HepG2 (cell line): Measurements from ENCODE around the gene ZNF764. TPM values are rescaled to one million over a fixed set of nuclear protein-coding genes. Genes with fewer than 3 reads are reported as not detected.

Source experiments
- BCL6 ChIP-seq: IDR thresholded peaks from 2 replicates; pipeline ENCODE4 v1.6.1; 2016; ENCODE audit warnings: missing genetic modification reagents, missing compliant biosample characterization
- CBX5 ChIP-seq: sonication (generic); formaldehyde crosslinking; IDR thresholded peaks from 2 replicates; pipeline ENCODE4 v1.4.0; 2020; ENCODE audit warnings: missing genetic modification reagents, borderline replicate concordance
- CCDC6 ChIP-seq: sonication (generic); formaldehyde crosslinking; IDR thresholded peaks from 2 replicates; pipeline ENCODE4 v1.8.1; 2022; ENCODE audit warnings: mild to moderate bottlenecking, missing genetic modification reagents, moderate library complexity
- HMG20B ChIP-seq: conservative IDR thresholded peaks from 2 replicates; pipeline ENCODE4 v1.6.1; 2016; ENCODE audit warnings: missing genetic modification reagents, missing compliant biosample characterization
- HOMEZ ChIP-seq: IDR thresholded peaks from 2 replicates; pipeline ENCODE4 v1.6.1; 2016; ENCODE audit warnings: low read depth
- MBD4 ChIP-seq: IDR thresholded peaks from 2 replicates; pipeline ENCODE4 v1.6.1; 2012; ENCODE audit warnings: low read length, inconsistent platforms, borderline replicate concordance
- MTF1 ChIP-seq: sonication (generic); formaldehyde crosslinking; IDR thresholded peaks from 2 replicates; pipeline ENCODE4 v1.5.0; 2020; ENCODE audit warnings: missing genetic modification reagents
- NCOR1 ChIP-seq: fragments of 200-600 bp; sonication (generic); IDR thresholded peaks from 2 replicates; pipeline ENCODE4 v1.7.0; 2017; ENCODE audit warnings: antibody characterized with exemption, low read length, borderline replicate concordance
- SNAPC4 ChIP-seq: sonication (generic); formaldehyde crosslinking; IDR thresholded peaks from 2 replicates; pipeline ENCODE4 v1.4.0; 2020; ENCODE audit warnings: mild to moderate bottlenecking, missing genetic modification reagents
- SOX5 ChIP-seq: IDR thresholded peaks from 2 replicates; pipeline ENCODE4 v1.6.1; 2016; ENCODE audit warnings: borderline replicate concordance
- TARDBP ChIP-seq: sonication (generic); formaldehyde crosslinking; IDR thresholded peaks from 2 replicates; pipeline ENCODE4 v1.8.0; 2022; ENCODE audit warnings: mild to moderate bottlenecking, missing genetic modification reagents
- TOE1 ChIP-seq: sonication (generic); formaldehyde crosslinking; IDR thresholded peaks from 2 replicates; pipeline ENCODE4 v1.4.0; 2020; ENCODE audit warnings: mild to moderate bottlenecking, missing genetic modification reagents
- TOPORS ChIP-seq: sonication (generic); formaldehyde crosslinking; IDR thresholded peaks from 2 replicates; pipeline ENCODE4 v1.8.0; 2023; ENCODE audit warnings: mild to moderate bottlenecking, missing genetic modification reagents
- ZBTB46 ChIP-seq: sonication (generic); formaldehyde crosslinking; IDR thresholded peaks from 2 replicates; pipeline ENCODE4 v1.4.0; 2020; ENCODE audit warnings: mild to moderate bottlenecking, missing genetic modification reagents, borderline replicate concordance
- ZC3H13 ChIP-seq: sonication (generic); formaldehyde crosslinking; IDR thresholded peaks from 2 replicates; pipeline ENCODE4 v1.8.1; 2023; ENCODE audit warnings: mild to moderate bottlenecking, missing genetic modification reagents, moderate library complexity
- ZFYVE20 ChIP-seq: sonication (generic); formaldehyde crosslinking; IDR thresholded peaks from 2 replicates; pipeline ENCODE4 v1.8.0; 2023; ENCODE audit warnings: low read depth, mild to moderate bottlenecking, moderate library complexity, missing genetic modification reagents, borderline replicate concordance
- ZMYM3 ChIP-seq: sonication (generic); formaldehyde crosslinking; IDR thresholded peaks from 2 replicates; pipeline ENCODE4 v1.5.1; 2020; ENCODE audit warnings: mild to moderate bottlenecking, missing genetic modification reagents
- ZNF333 ChIP-seq: sonication (generic); formaldehyde crosslinking; IDR thresholded peaks from 2 replicates; pipeline ENCODE4 v1.4.0; 2020; ENCODE audit warnings: mild to moderate bottlenecking, missing genetic modification reagents, borderline replicate concordance
- ZNF558 ChIP-seq: sonication (generic); formaldehyde crosslinking; IDR thresholded peaks from 2 replicates; pipeline ENCODE4 v1.9.0; 2022; ENCODE audit warnings: mild to moderate bottlenecking, missing genetic modification reagents, borderline replicate concordance
- ZSCAN22 ChIP-seq: sonication (generic); formaldehyde crosslinking; IDR thresholded peaks from 2 replicates; pipeline ENCODE4 v1.4.0; 2020; ENCODE audit warnings: mild to moderate bottlenecking, missing genetic modification reagents
- ZSCAN30 ChIP-seq: sonication (generic); formaldehyde crosslinking; IDR thresholded peaks from 2 replicates; pipeline ENCODE4 v1.5.0; 2020; ENCODE audit warnings: mild to moderate bottlenecking, missing genetic modification reagents
- polyA plus RNA-seq, 8 experiments: library from polyadenylated mRNA; depleted of rRNA in 3 of 8; stranded (reverse) in 7 of 8; unstranded in 1 of 8; fragments of >200 nt; fragmentation: Illumina TruSeq in 4 of 8; extraction: Trizol in 4 of 8; gene quantifications; 2 replicates each; pipeline versions ENCODE4 v1.2.1 to v1.2.3, GENCODE V29; 2011 to 2016; ENCODE audit warnings: low read depth in 4 of 8, missing spikeins in 1 of 8, mixed read lengths in 1 of 8; ENCODE audit not compliant: insufficient read depth in 1 of 8
- total RNA-seq, 5 experiments: library from RNA; depleted of rRNA; stranded (reverse); fragments of >200 nt; fragmentation: Illumina TruSeq; extraction: Trizol; gene quantifications; 2 replicates each; pipeline ENCODE4 v1.2.3, GENCODE V29; 2016; ENCODE audit warnings: low read depth in 1 of 5

The ZNF764 gene
- total and polyA plus RNA-seq, 2 of the 13 experiments (the other 11 are each of a cell fraction or from before 2014, with no cell fraction given) = 4.1 to 9.1 TPM

GRCh38 chr16:30535777-30536190, 22.4 kb downstream of the ZNF764 start (continued):
- TF ChIP-seq ZSCAN22 (CRISPR knock-in tag) (peak; percentile 77; the same call in 1 of the 2 replicates), HOMEZ (CRISPR knock-in tag) (no peak), ZNF333 (CRISPR knock-in tag) (no peak), MBD4 (no peak), ZFYVE20 (CRISPR knock-in tag) (no peak), BCL6 (CRISPR knock-in tag) (no peak), SOX5 (CRISPR knock-in tag) (peak; percentile 42; the same call in 1 of the 2 replicates), CBX5 (no peak), ZSCAN30 (CRISPR knock-in tag) (0 out of 2 replicates have a peak, but pooled peaks have one; percentile 48), ZNF558 (no peak), HMG20B (no peak), TOE1 (CRISPR knock-in tag) (no peak), CCDC6 (CRISPR knock-in tag) (no peak), MTF1 (CRISPR knock-in tag) (no peak), ZC3H13 (CRISPR knock-in tag) (peak; percentile 60; the same call in 1 of the 2 replicates), NCOR1 (no peak), TARDBP (CRISPR knock-in tag) (no peak), ZBTB46 (CRISPR knock-in tag) (no peak), TOPORS (CRISPR knock-in tag) (no peak), SNAPC4 (CRISPR knock-in tag) (peak; percentile 49; the same call in 1 of the 2 replicates), ZMYM3 (peak; percentile 70)
